ENCODE results near the gene LGALS7. TPM values are rescaled to one million over a fixed set of nuclear protein-coding genes. Genes with fewer than 3 reads are reported as not detected.

The LGALS7 gene
- total RNA-seq, 1 donor, result not detected

- H3K4me3 ChIP-seq (ENCODE audit: insufficient read depth, low read length), result no peak overlapping the region
- H3K4me1 ChIP-seq (ENCODE audit: insufficient read depth, low read length), result peaks cover 3% of the 10 kb centered on the region
- H3K36me3 ChIP-seq (ENCODE audit: insufficient read depth, low read length), result peaks cover 94% of the 10 kb centered on the region
- no peak overlapping the region for H2AFZ ChIP-seq (ENCODE audit: low read length)
- DNase-seq (ENCODE audit: insufficient read length, low spot score, missing footprints), result peak; percentile 77
- H4K20me1 ChIP-seq (ENCODE audit: insufficient read depth, low read length), result peaks cover 33% of the 10 kb centered on the region
- no peaks in the 10 kb centered on the region for H3K9me3 ChIP-seq (ENCODE audit: low read depth, low read length)
- no peaks in the 10 kb centered on the region for H3K27me3 ChIP-seq (ENCODE audit: insufficient read depth, low read length)
- peaks cover 50% of the 10 kb centered on the region for H3K79me2 ChIP-seq (ENCODE audit: insufficient read depth, low read length)
- no peak for TF ChIP-seq CTCF (IDR thresholded peaks at IDR 0.05; ENCODE audit: extremely low read depth, low read depth, low read length)
- no peak overlapping the region for H3K27ac ChIP-seq (ENCODE audit: low read depth, low read length)
- H3K4me2 ChIP-seq (ENCODE audit: insufficient read depth, low read length), result no peak overlapping the region
These were observed 49.1 kb downstream of the LGALS7 start for GRCh38 chr19:38723990-38724854.

- Histone ChIP-seq H3K4me2 (ENCODE audit: insufficient read depth, low read length) (no peak overlapping the region), H4K20me1 (ENCODE audit: insufficient read depth, low read length) (peaks cover 40% of the 10 kb centered on the region), H3K9me3 (ENCODE audit: low read depth, low read length) (no peaks in the 10 kb centered on the region), H3K27me3 (ENCODE audit: insufficient read depth, low read length) (no peaks in the 10 kb centered on the region), H3K27ac (ENCODE audit: low read depth, low read length) (no peak overlapping the region), H3K79me2 (ENCODE audit: insufficient read depth, low read length) (peaks cover 56% of the 10 kb centered on the region), H3K4me3 (ENCODE audit: insufficient read depth, low read length) (no peak overlapping the region), H3K36me3 (ENCODE audit: insufficient read depth, low read length) (peaks cover 93% of the 10 kb centered on the region), H2AFZ (ENCODE audit: low read length) (no peak overlapping the region), H3K4me1 (ENCODE audit: insufficient read depth, low read length) (peaks cover 3% of the 10 kb centered on the region)
- no peak for TF ChIP-seq CTCF (IDR thresholded peaks at IDR 0.05; ENCODE audit: extremely low read depth, low read depth, low read length)
- DNase-seq (ENCODE audit: insufficient read length, low spot score, missing footprints), result peak; percentile 85
These were observed 49.7 kb downstream of the LGALS7 start for GRCh38 chr19:38723606-38723965.

GRCh38 chr19:38722947-38723605 is 50.2 kb downstream of the LGALS7 start:
- peaks cover 95% of the 10 kb centered on the region for H3K36me3 ChIP-seq (ENCODE audit: insufficient read depth, low read length)
- H3K27me3 ChIP-seq (ENCODE audit: insufficient read depth, low read length), result no peaks in the 10 kb centered on the region

More at GRCh38 chr19:38722947-38723605, 50.2 kb downstream of the LGALS7 start:
- DNase-seq (ENCODE audit: insufficient read length, low spot score, missing footprints), result peak; percentile 66
- Histone ChIP-seq H3K27ac (ENCODE audit: low read depth, low read length) (peak overlapping the region; percentile 37), H3K4me1 (ENCODE audit: insufficient read depth, low read length) (peaks cover 3% of the 10 kb centered on the region), H4K20me1 (ENCODE audit: insufficient read depth, low read length) (peaks cover 42% of the 10 kb centered on the region), H3K9me3 (ENCODE audit: low read depth, low read length) (no peaks in the 10 kb centered on the region), H3K4me3 (ENCODE audit: insufficient read depth, low read length) (no peak overlapping the region), H3K4me2 (ENCODE audit: insufficient read depth, low read length) (no peak overlapping the region), H2AFZ (ENCODE audit: low read length) (no peak overlapping the region), H3K79me2 (ENCODE audit: insufficient read depth, low read length) (peaks cover 59% of the 10 kb centered on the region)
- TF ChIP-seq CTCF (IDR thresholded peaks at IDR 0.05; ENCODE audit: extremely low read depth, low read depth, low read length), result no peak
